CD14-positive monocyte (primary cell): ENCODE measurements around the gene MICAL2. TPM values are rescaled to one million over a fixed set of nuclear protein-coding genes. Genes with fewer than 3 reads are reported as not detected.

Source experiments
- DNase-seq, 3 donors: peaks; one replicate each; pipeline ENCODE4 v3.0.0-alpha.2; 2011 to 2022
- H2AFZ ChIP-seq: 2 replicates; pipeline ENCODE4 v1.6.0; 2012; ENCODE audit warnings: mild to moderate bottlenecking, low read depth, low read length, inconsistent platforms; ENCODE audit not compliant: insufficient read depth, poor library complexity, severe bottlenecking
- H3K27ac ChIP-seq, 2 donors: 1 replicate in 1 of 2; 2 replicates in 1 of 2; pipeline ENCODE4 v1.5.1; 2012 to 2013; ENCODE audit warnings: low read length in 2 of 2, control low read depth in 1 of 2, inconsistent platforms in 1 of 2, low read depth in 1 of 2, mild to moderate bottlenecking in 1 of 2
- H3K27me3 ChIP-seq, 2 donors: one replicate each; pipeline versions ENCODE4 v1.6.0 to v1.6.1; 2011 to 2013; ENCODE audit warnings: low read length in 2 of 2; ENCODE audit not compliant: control insufficient read depth in 2 of 2, insufficient read depth in 2 of 2
- H3K36me3 ChIP-seq, 2 donors: replicated peaks in 1 of 2; 1 replicate in 1 of 2; 2 replicates in 1 of 2; pipeline versions ENCODE4 v1.5.1 to v1.6.1; 2012 to 2013; ENCODE audit warnings: low read length in 2 of 2, control low read depth in 1 of 2, inconsistent platforms in 1 of 2, mild to moderate bottlenecking in 1 of 2; ENCODE audit not compliant: insufficient read depth in 2 of 2, control insufficient read depth in 1 of 2
- H3K4me1 ChIP-seq, 2 donors: 1 replicate in 1 of 2; 2 replicates in 1 of 2; pipeline versions ENCODE4 v1.5.1 to v1.6.1; 2012 to 2013; ENCODE audit warnings: low read length in 2 of 2, control low read depth in 1 of 2, inconsistent platforms in 1 of 2, mild to moderate bottlenecking in 1 of 2, moderate library complexity in 1 of 2; ENCODE audit not compliant: insufficient read depth in 2 of 2, control insufficient read depth in 1 of 2
- H3K4me2 ChIP-seq: replicated peaks from 2 replicates; pipeline ENCODE3; 2012; ENCODE audit warnings: low read length, moderate library complexity, mild to moderate bottlenecking; ENCODE audit not compliant: poor library complexity, severe bottlenecking; ENCODE audit errors: extremely low read depth
- H3K4me3 ChIP-seq, 3 experiments: fragments of 200-600 bp in 1 of 3; sonication (generic) in 1 of 3; replicated peaks in 1 of 3; 1 replicate in 2 of 3; 2 replicates in 1 of 3; pipeline ENCODE4 v1.5.1; 2011 to 2013; ENCODE audit warnings: low read length in 3 of 3, mild to moderate bottlenecking in 3 of 3, control low read depth in 2 of 3, low read depth in 2 of 3, inconsistent platforms in 1 of 3, moderate library complexity in 1 of 3
- H3K79me2 ChIP-seq: 2 replicates; pipeline ENCODE4 v1.6.0; 2012; ENCODE audit warnings: mild to moderate bottlenecking, control low read depth, inconsistent platforms, low read length, moderate library complexity; ENCODE audit not compliant: insufficient read depth
- H3K9ac ChIP-seq: 2 replicates; pipeline ENCODE4 v1.6.0; 2017; ENCODE audit warnings: low read length, mild to moderate bottlenecking; ENCODE audit not compliant: insufficient read depth, poor library complexity, severe bottlenecking
- H3K9me3 ChIP-seq, 2 donors: replicated peaks in 1 of 2; 1 replicate in 1 of 2; 2 replicates in 1 of 2; pipeline versions ENCODE4 v1.5.1 to v1.6.1; 2012 to 2013; ENCODE audit warnings: low read length in 2 of 2, control low read depth in 1 of 2; ENCODE audit not compliant: control insufficient read depth in 1 of 2, insufficient read depth in 1 of 2
- H4K20me1 ChIP-seq: 2 replicates; pipeline ENCODE4 v1.6.0; 2012; ENCODE audit warnings: mild to moderate bottlenecking, low read length, control low read depth, moderate library complexity; ENCODE audit not compliant: insufficient read depth
- H3K27ac Mint-ChIP-seq, 7 donors: one replicate each; pipeline ENCODE4 v1.8.0; 2020; ENCODE audit warnings: mild to moderate bottlenecking in 7 of 7, mixed read lengths in 7 of 7, moderate library complexity in 6 of 7, inconsistent platforms in 2 of 7
- H3K27me3 Mint-ChIP-seq, 3 donors: one replicate each; pipeline ENCODE4 v1.8.0; 2021 to 2022; ENCODE audit warnings: low read depth in 3 of 3, mild to moderate bottlenecking in 3 of 3, mixed read lengths in 3 of 3, moderate library complexity in 3 of 3, inconsistent platforms in 1 of 3
- H3K36me3 Mint-ChIP-seq, 2 donors: one replicate each; pipeline ENCODE4 v1.8.0; 2020; ENCODE audit warnings: mixed read lengths in 2 of 2, inconsistent platforms in 1 of 2, mild to moderate bottlenecking in 1 of 2
- H3K4me1 Mint-ChIP-seq: one replicate; pipeline ENCODE4 v1.8.0; 2020; ENCODE audit warnings: mild to moderate bottlenecking, mixed read lengths
- H3K4me3 Mint-ChIP-seq, 2 donors: one replicate each; pipeline ENCODE4 v1.8.0; 2020; ENCODE audit warnings: mild to moderate bottlenecking in 2 of 2, mixed read lengths in 2 of 2, moderate library complexity in 1 of 2
- H3K9me3 Mint-ChIP-seq, 7 donors: one replicate each; pipeline ENCODE4 v1.8.0; 2020 to 2022; ENCODE audit warnings: mixed read lengths in 7 of 7, mild to moderate bottlenecking in 6 of 7, moderate library complexity in 6 of 7, inconsistent platforms in 2 of 7
- WGBS: methylation state at CpG from one replicate; pipeline ENCODE4 v1.1.5; 2013; ENCODE audit warnings: missing lambda C conversion rate; ENCODE audit not compliant: insufficient coverage; 5-methylcytosine and 5-hydroxymethylcytosine counted together
- intact Hi-C, 2 donors: fragments of 100-400 bp; cut with micrococcal nuclease; formaldehyde crosslinking; loops; one replicate each; pipeline versions ENCODE4 v1.15.0 to v1.15.1; 2023
- polyA plus RNA-seq, 3 donors: library from polyadenylated mRNA; depleted of rRNA in 1 of 3; unstranded in 2 of 3; stranded (reverse) in 1 of 3; fragments of 300-500 nt in 2 of 3; fragments of >200 nt in 1 of 3; fragmentation: Illumina TruSeq in 2 of 3; gene quantifications; 1 replicate in 2 of 3; 2 replicates in 1 of 3; pipeline ENCODE4 v1.2.3, GENCODE V29; 2012 to 2021
- TF ChIP-seq, protein P1 (sequence below): fragments of 200-600 bp; IDR thresholded peaks from one replicate; pipeline ENCODE4 v1.8.0; 2022; ENCODE audit warnings: antibody characterized with exemption, mild to moderate bottlenecking

Gene MICAL2
- polyA plus RNA-seq, 3 donors: 39.8 to 72.5 (median 44.0) TPM

DNA sequence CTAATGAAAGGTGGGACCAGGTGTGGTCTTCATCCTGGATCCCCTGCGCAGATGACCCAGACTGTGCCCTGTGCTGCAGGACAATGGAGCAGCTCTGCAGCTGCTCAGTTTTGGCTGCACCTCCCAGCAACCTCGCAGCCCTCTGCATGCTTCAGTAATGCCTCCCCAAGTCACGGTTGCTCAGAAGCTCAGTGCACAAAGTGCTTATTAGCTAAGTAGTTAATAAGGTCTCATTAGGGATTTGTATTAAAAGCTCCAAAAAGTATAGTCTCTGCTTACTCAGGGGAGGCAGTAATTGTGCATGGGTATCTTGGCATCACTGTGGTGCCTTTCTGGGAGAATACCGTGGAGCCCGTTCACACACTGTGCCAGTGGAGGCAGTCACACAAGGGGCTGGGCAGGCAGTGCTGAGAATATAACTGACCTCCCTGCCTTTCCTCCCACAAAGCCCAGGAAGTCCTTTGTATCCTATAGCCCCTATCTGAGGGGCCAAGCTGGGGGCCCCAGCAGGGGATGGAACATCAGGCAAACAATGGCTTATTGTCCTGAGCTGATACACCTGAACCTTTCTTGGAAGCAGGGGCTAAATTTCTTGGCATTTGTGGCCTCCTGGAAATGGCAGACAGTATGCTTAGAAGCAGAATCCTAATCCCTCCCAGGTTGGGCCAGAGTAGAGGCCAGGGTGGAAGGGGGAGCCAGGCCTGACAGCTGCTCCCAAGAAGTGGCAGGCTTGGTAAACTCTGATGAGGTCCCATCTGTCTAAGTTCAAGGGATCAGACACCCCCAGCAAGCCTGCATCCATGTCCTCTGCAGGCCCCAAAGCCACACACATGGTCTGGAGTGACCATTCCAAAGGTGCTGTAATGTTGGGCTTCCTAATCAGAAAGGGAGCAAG, 141.5 kb downstream of the MICAL2 start:
- H3K4me2 ChIP-seq: no peak overlapping the region
- intact Hi-C loops: no loop called here
- no peak overlapping the region for H3K9ac ChIP-seq
- H3K4me3 Mint-ChIP-seq: no peak overlapping the region
- no peaks in the 10 kb centered on the region for H3K4me1 Mint-ChIP-seq
- no peak overlapping the region for H3K27ac ChIP-seq
- peaks cover 76 to 98% of the 10 kb centered on the region in 2 donors for H3K36me3 ChIP-seq
- no peaks in the 10 kb centered on the region for H3K9me3 ChIP-seq
- peaks cover 0 to 1% (median under 1%) of the 10 kb centered on the region in 3 donors for H3K27me3 Mint-ChIP-seq
- TF ChIP-seq, protein P1, sequence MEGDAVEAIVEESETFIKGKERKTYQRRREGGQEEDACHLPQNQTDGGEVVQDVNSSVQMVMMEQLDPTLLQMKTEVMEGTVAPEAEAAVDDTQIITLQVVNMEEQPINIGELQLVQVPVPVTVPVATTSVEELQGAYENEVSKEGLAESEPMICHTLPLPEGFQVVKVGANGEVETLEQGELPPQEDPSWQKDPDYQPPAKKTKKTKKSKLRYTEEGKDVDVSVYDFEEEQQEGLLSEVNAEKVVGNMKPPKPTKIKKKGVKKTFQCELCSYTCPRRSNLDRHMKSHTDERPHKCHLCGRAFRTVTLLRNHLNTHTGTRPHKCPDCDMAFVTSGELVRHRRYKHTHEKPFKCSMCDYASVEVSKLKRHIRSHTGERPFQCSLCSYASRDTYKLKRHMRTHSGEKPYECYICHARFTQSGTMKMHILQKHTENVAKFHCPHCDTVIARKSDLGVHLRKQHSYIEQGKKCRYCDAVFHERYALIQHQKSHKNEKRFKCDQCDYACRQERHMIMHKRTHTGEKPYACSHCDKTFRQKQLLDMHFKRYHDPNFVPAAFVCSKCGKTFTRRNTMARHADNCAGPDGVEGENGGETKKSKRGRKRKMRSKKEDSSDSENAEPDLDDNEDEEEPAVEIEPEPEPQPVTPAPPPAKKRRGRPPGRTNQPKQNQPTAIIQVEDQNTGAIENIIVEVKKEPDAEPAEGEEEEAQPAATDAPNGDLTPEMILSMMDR: no peak
- no peak overlapping the region for H3K27ac Mint-ChIP-seq
- peaks cover 0 to 2% (median 0%) of the 10 kb centered on the region in 7 donors for H3K9me3 Mint-ChIP-seq
- H3K4me1 ChIP-seq: no peaks in the 10 kb centered on the region
- no peaks in the 10 kb centered on the region for H3K27me3 ChIP-seq
- peaks cover 46% of the 10 kb centered on the region for H4K20me1 ChIP-seq
- H3K36me3 Mint-ChIP-seq: peaks cover 68 to 91% of the 10 kb centered on the region in 2 donors
- no peaks in the 10 kb centered on the region for H3K79me2 ChIP-seq
- 100% methylated on average over 4 of the region's 5 CpGs for WGBS
- no peak for DNase-seq
- H2AFZ ChIP-seq: no peak overlapping the region
- no peak overlapping the region for H3K4me3 ChIP-seq

DNA sequence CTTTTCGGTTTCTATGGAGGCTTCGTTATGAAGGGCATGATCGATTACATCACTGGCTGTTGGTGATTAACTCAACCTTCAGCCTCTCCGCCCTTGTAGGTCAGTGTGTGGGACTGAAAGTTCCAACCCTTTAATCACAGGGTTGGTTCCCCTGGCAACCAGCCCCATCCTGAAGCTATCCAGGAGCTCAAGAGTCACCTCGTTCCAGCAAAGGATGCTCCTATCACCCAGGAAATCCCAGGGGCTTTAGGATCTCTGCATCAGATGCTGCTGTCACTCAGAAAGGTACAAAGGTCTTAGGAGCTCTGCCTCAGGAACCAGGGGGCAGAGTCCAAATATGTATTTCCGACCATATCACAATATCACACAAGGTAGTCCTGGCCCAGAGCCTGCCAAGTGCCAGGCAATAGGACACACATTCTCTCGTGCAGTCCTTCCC, 143.5 kb downstream of the MICAL2 start:
- Mint-ChIP-seq H3K27me3 (peaks cover 0 to 2% (median 0%) of the 10 kb centered on the region in 3 donors), H3K36me3 (peaks cover 68 to 91% of the 10 kb centered on the region in 2 donors), H3K9me3 (peaks cover 0 to 2% (median 0%) of the 10 kb centered on the region in 7 donors), H3K4me3 (no peak overlapping the region), H3K27ac (peak overlapping the region in 1 of 7 donors; percentile 84), H3K4me1 (no peaks in the 10 kb centered on the region)
- H3K27me3 ChIP-seq: no peaks in the 10 kb centered on the region
- WGBS: 92% methylated on average over 4 of the region's 7 CpGs
- intact Hi-C loops: no loop called here
- no peak for DNase-seq
- H2AFZ ChIP-seq: no peak overlapping the region
- H4K20me1 ChIP-seq: peaks cover 37% of the 10 kb centered on the region
- no peaks in the 10 kb centered on the region for H3K4me1 ChIP-seq
- TF ChIP-seq, protein P1: no peak
- H3K79me2 ChIP-seq: no peaks in the 10 kb centered on the region
- H3K27ac ChIP-seq: no peak overlapping the region
- no peak overlapping the region for H3K9ac ChIP-seq
- H3K4me2 ChIP-seq: no peak overlapping the region
- H3K9me3 ChIP-seq: no peaks in the 10 kb centered on the region
- H3K36me3 ChIP-seq: peaks cover 80 to 98% of the 10 kb centered on the region in 2 donors
- no peak overlapping the region for H3K4me3 ChIP-seq
